Measurements from ENCODE around the gene KCNT2.

- TF ChIP-seq CTCF (IDR thresholded peaks at IDR 0.05) = no peak
- no peak for TF ChIP-seq POLR2A (IDR thresholded peaks at IDR 0.05)
These were observed 11.5 kb upstream of the KCNT2 start for GRCh38 chr1:196619721-196620120.

Measured in Peyer's patch (tissue), 4 donors.